Smooth muscle cell (in vitro differentiated cells): ENCODE measurements around the gene IZUMO3. TPM values are rescaled to one million over a fixed set of nuclear protein-coding genes. Genes with fewer than 3 reads are reported as not detected.
"Not testable (repeated sequence)": the region's sequence is repeated elsewhere in the genome, so short reads cannot be mapped to it uniquely, and the experiment has no call there.

Experiments
- DNase-seq: peaks from one replicate; lab custom pipeline; 2025; ENCODE audit not compliant: unreplicated experiment; lab: John Stamatoyannopoulos, UW
- H2AFZ ChIP-seq: fragments of 200-600 bp; sonication (generic); 2 replicates; pipeline ENCODE4 v1.6.0; 2016; ENCODE audit warnings: antibody characterized with exemption, low read depth, mild to moderate bottlenecking
- H3F3A ChIP-seq: fragments of 200-600 bp; sonication (generic); 2 replicates; pipeline ENCODE4 v1.6.0; 2017; ENCODE audit warnings: antibody characterized with exemption, low read depth
- H3K27ac ChIP-seq: fragments of 200-600 bp; sonication (generic); 2 replicates; pipeline ENCODE4 v1.5.1; 2016; ENCODE audit warnings: low read depth, mild to moderate bottlenecking
- H3K27me3 ChIP-seq: fragments of 200-600 bp; sonication (generic); 2 replicates; pipeline ENCODE4 v1.6.1; 2016; ENCODE audit warnings: low read depth, mild to moderate bottlenecking
- H3K36me3 ChIP-seq: fragments of 200-600 bp; sonication (generic); 2 replicates; pipeline ENCODE4 v1.5.1; 2016; ENCODE audit warnings: low read depth
- H3K4me1 ChIP-seq: fragments of 200-600 bp; sonication (generic); 2 replicates; pipeline ENCODE4 v1.5.1; 2016; ENCODE audit warnings: low read depth
- H3K4me2 ChIP-seq: fragments of 200-600 bp; sonication (generic); 2 replicates; pipeline ENCODE4 v1.6.0; 2016; ENCODE audit warnings: mild to moderate bottlenecking
- H3K4me3 ChIP-seq: fragments of 200-600 bp; sonication (generic); 2 replicates; pipeline ENCODE4 v1.5.1; 2016; ENCODE audit warnings: mild to moderate bottlenecking
- H3K79me2 ChIP-seq: fragments of 200-600 bp; sonication (generic); 2 replicates; pipeline ENCODE4 v1.6.0; 2016; ENCODE audit warnings: low read depth, mild to moderate bottlenecking
- H3K9ac ChIP-seq: fragments of 200-600 bp; sonication (generic); 2 replicates; pipeline ENCODE4 v1.6.0; 2016; ENCODE audit warnings: low read depth
- H3K9me3 ChIP-seq: fragments of 200-600 bp; sonication (generic); replicated peaks from 2 replicates; pipeline ENCODE4 v1.5.1; 2016; ENCODE audit warnings: low read depth
- H4K20me1 ChIP-seq: fragments of 200-600 bp; sonication (generic); 2 replicates; pipeline ENCODE4 v1.6.0; 2016; ENCODE audit warnings: low read depth
- CTCF ChIP-seq: fragments of 200-600 bp; sonication (generic); IDR thresholded peaks from 2 replicates; pipeline ENCODE4 v1.5.1; 2017; ENCODE audit warnings: borderline replicate concordance, mild to moderate bottlenecking, antibody characterized with exemption; ENCODE audit not compliant: insufficient read depth, poor library complexity, severe bottlenecking
- WGBS: methylation state at CpG from one replicate; pipeline ENCODE4 v1.1.7; 2016; ENCODE audit warnings: low lambda C conversion rate; 5-methylcytosine and 5-hydroxymethylcytosine counted together
- polyA plus RNA-seq: library from polyadenylated mRNA; unstranded; fragments of >200 nt; fragmentation: Nextera tagmentation; extraction: Ambion mirVana; gene quantifications from 2 replicates; pipeline ENCODE4 v1.2.1, GENCODE V29; 2016
- total RNA-seq: library from RNA; depleted of rRNA; stranded (reverse); fragments of >200 nt; gene quantifications from 2 replicates; pipeline ENCODE4 v1.2.3, GENCODE V29; 2014

Gene IZUMO3
- total and polyA plus RNA-seq, 2 experiments from 2014 or later, result not detected

GRCh38 chr9:24587883-24588282, 42.2 kb upstream of the IZUMO3 start:
- DNase-seq, result no peak
- no peak overlapping the region for H3K9ac ChIP-seq
- 88% methylated on average over 2 of the region's 2 CpGs for WGBS
- no peak overlapping the region for H2AFZ ChIP-seq
- no peak for TF ChIP-seq CTCF
- no peaks in the 10 kb centered on the region for H3K36me3 ChIP-seq
- H4K20me1 ChIP-seq, result no peaks in the 10 kb centered on the region
- no peak overlapping the region for H3K4me2 ChIP-seq
- no peaks in the 10 kb centered on the region for H3K79me2 ChIP-seq
- H3K27me3 ChIP-seq, result no peaks in the 10 kb centered on the region
- no peaks in the 10 kb centered on the region for H3K9me3 ChIP-seq
- H3F3A ChIP-seq, result no peaks in the 10 kb centered on the region
- no peaks in the 10 kb centered on the region for H3K4me1 ChIP-seq
- no peak overlapping the region for H3K27ac ChIP-seq
- no peak overlapping the region for H3K4me3 ChIP-seq

- no peak overlapping the region for H3K27ac ChIP-seq
- no peaks in the 10 kb centered on the region for H3K36me3 ChIP-seq
- no peaks in the 10 kb centered on the region for H3K79me2 ChIP-seq
- no peak for DNase-seq
- no peaks in the 10 kb centered on the region for H3F3A ChIP-seq
- no peak for TF ChIP-seq CTCF
- H3K9me3 ChIP-seq, result no peaks in the 10 kb centered on the region
- H3K4me3 ChIP-seq, result no peak overlapping the region
- H4K20me1 ChIP-seq, result no peaks in the 10 kb centered on the region
- WGBS, result 92% methylated on average over 6 of the region's 6 CpGs
- H3K27me3 ChIP-seq, result no peaks in the 10 kb centered on the region
- H2AFZ ChIP-seq, result no peak overlapping the region
- no peak overlapping the region for H3K9ac ChIP-seq
- no peaks in the 10 kb centered on the region for H3K4me1 ChIP-seq
- H3K4me2 ChIP-seq, result no peak overlapping the region
Observed at GRCh38 chr9:24582146-24583126, 36.7 kb upstream of the IZUMO3 start.

GRCh38 chr9:24580005-24580404, 34.3 kb upstream of the IZUMO3 start:
- not testable (repeated sequence) for H2AFZ ChIP-seq, H3K4me2 ChIP-seq, H3K4me1 ChIP-seq, H3K9me3 ChIP-seq, DNase-seq, H3K36me3 ChIP-seq, H4K20me1 ChIP-seq, H3K27ac ChIP-seq, H3K27me3 ChIP-seq, H3K9ac ChIP-seq, H3K4me3 ChIP-seq, H3K79me2 ChIP-seq, H3F3A ChIP-seq
- 60% methylated on average over 20 of the region's 21 CpGs for WGBS

- no peak overlapping the region for H3K27ac ChIP-seq
- no peaks in the 10 kb centered on the region for H3K27me3 ChIP-seq
- DNase-seq, result no peak
- H3K4me3 ChIP-seq, result no peak overlapping the region
- H3F3A ChIP-seq, result no peaks in the 10 kb centered on the region
- H3K4me1 ChIP-seq, result no peaks in the 10 kb centered on the region
- no peak overlapping the region for H3K4me2 ChIP-seq
- H3K9ac ChIP-seq, result no peak overlapping the region
- H2AFZ ChIP-seq, result no peak overlapping the region
- no peaks in the 10 kb centered on the region for H3K36me3 ChIP-seq
- H3K79me2 ChIP-seq, result no peaks in the 10 kb centered on the region
- H4K20me1 ChIP-seq, result no peaks in the 10 kb centered on the region
- WGBS, result 97% methylated on average over 2 of the region's 2 CpGs
- no peaks in the 10 kb centered on the region for H3K9me3 ChIP-seq
- TF ChIP-seq CTCF, result no peak
Observed at GRCh38 chr9:24572406-24572805, 26.7 kb upstream of the IZUMO3 start.
